K562 (cell line): ENCODE results near the gene TIMP2. TPM values are rescaled to one million over a fixed set of nuclear protein-coding genes. Genes with fewer than 3 reads are reported as not detected.

Source experiments
- ATAC-seq: fragments of 200-7000 bp; cut with Tn5 transposase; 3 replicates; pipeline ENCODE4 v1.9.1; 2020; ENCODE audit warnings: moderate library complexity
- BruUV-seq: library from RNA; stranded (reverse); fragments of 400-500 nt; replicated peaks from 2 replicates; lab custom pipeline; 2021; lab: Mats Ljungman, UMichigan
- CTCF ChIA-PET: fragments of 300-600 bp; formaldehyde crosslinking; extraction: SDS; loops from one replicate; lab custom pipeline; 2021; ENCODE audit warnings: low intra/inter-chr PET ratio; lab: Yijun Ruan, JAX
- POLR2A ChIA-PET: fragments of 300-600, 350-650 bp; sonication (Branson Sonifier 250); formaldehyde crosslinking; extraction: SDS; loops from one replicate; lab custom pipeline; 2021; ENCODE audit warnings: antibody characterized with exemption, inconsistent platforms; lab: Yijun Ruan, JAX
- DNase-seq, 4 experiments: peaks; one replicate each; pipeline versions ENCODE4 v3.0.0 to v3.0.0-alpha.2; 2011 to 2018; ENCODE audit warnings: low spot score in 3 of 4, mixed read lengths in 3 of 4; ENCODE audit errors: extremely low read depth in 1 of 4
- FAIRE-seq: peaks from 2 replicates; lab custom pipeline; 2011; peaks lifted over from hg19 to GRCh38; lab: Jason Lieb, UNC
- H2AFZ ChIP-seq: 2 replicates; pipeline ENCODE4 v1.6.0; 2011; ENCODE audit warnings: low read depth, low read length, control low read depth, inconsistent platforms
- H3K27ac ChIP-seq: fragments of 200-600 bp; 3 replicates; pipeline ENCODE4 v1.8.0; 2011; ENCODE audit warnings: low read depth, mild to moderate bottlenecking, control low read depth, inconsistent platforms, low read length, moderate library complexity, mixed read lengths; ENCODE audit errors: extremely low read depth
- H3K27me3 ChIP-seq, 2 experiments: fragments of 300-600 bp in 1 of 2; 2 replicates in 1 of 2; 3 replicates in 1 of 2; pipeline versions ENCODE4 v1.6.0 to v1.8.0; 2011; ENCODE audit warnings: inconsistent platforms in 2 of 2, low read length in 2 of 2, mild to moderate bottlenecking in 1 of 2, mixed read lengths in 1 of 2, moderate library complexity in 1 of 2; ENCODE audit not compliant: control insufficient read depth in 2 of 2, insufficient read depth in 2 of 2
- H3K36me3 ChIP-seq: fragments of 300-600 bp; 3 replicates; pipeline ENCODE4 v1.8.0; 2011; ENCODE audit warnings: mild to moderate bottlenecking, low read length, inconsistent platforms; ENCODE audit not compliant: control insufficient read depth, insufficient read depth
- H3K4me1 ChIP-seq, 2 experiments: fragments of 200-600 bp in 1 of 2; replicated peaks in 1 of 2; 2 replicates in 1 of 2; 3 replicates in 1 of 2; pipeline versions ENCODE4 v1.5.1 to v1.8.0; 2011; ENCODE audit warnings: inconsistent platforms in 2 of 2, low read length in 2 of 2, mild to moderate bottlenecking in 1 of 2, mixed read lengths in 1 of 2, moderate library complexity in 1 of 2; ENCODE audit not compliant: control insufficient read depth in 2 of 2, insufficient read depth in 2 of 2
- H3K4me2 ChIP-seq: 2 replicates; pipeline ENCODE4 v1.6.1; 2011; ENCODE audit warnings: low read length, control low read depth, inconsistent platforms, mixed read lengths; ENCODE audit not compliant: insufficient read depth
- H3K4me3 ChIP-seq: fragments of 200-600 bp; sonication (generic), shearing (Covaris generic); 2 replicates; pipeline ENCODE4 v1.5.1; 2016; ENCODE audit warnings: control low read depth, inconsistent platforms
- H3K79me2 ChIP-seq: fragments of 200-600 bp; 3 replicates; pipeline ENCODE4 v1.8.0; 2011; ENCODE audit warnings: low read length, inconsistent platforms; ENCODE audit not compliant: control insufficient read depth, insufficient read depth
- H3K9ac ChIP-seq, 2 experiments: 2 replicates each; pipeline versions ENCODE4 v1.6.0 to v1.6.1; 2011; ENCODE audit warnings: low read depth in 2 of 2, low read length in 2 of 2, control low read depth in 1 of 2, inconsistent platforms in 1 of 2, mild to moderate bottlenecking in 1 of 2, mixed read lengths in 1 of 2; ENCODE audit not compliant: insufficient read depth in 1 of 2
- H3K9me1 ChIP-seq: one replicate; pipeline ENCODE4 v1.6.0; 2011; ENCODE audit warnings: inconsistent platforms, mild to moderate bottlenecking, low read length, moderate library complexity; ENCODE audit not compliant: control insufficient read depth, insufficient read depth
- H3K9me3 ChIP-seq: replicated peaks from 2 replicates; pipeline ENCODE4 v1.5.1; 2011; ENCODE audit warnings: low read depth, low read length, inconsistent platforms; ENCODE audit not compliant: control insufficient read depth, insufficient read depth
- H4K20me1 ChIP-seq: replicated peaks from 2 replicates; pipeline ENCODE4 v1.6.1; 2011; ENCODE audit warnings: low read length, inconsistent platforms, mixed read lengths; ENCODE audit not compliant: control insufficient read depth, insufficient read depth
- KLF10 ChIP-seq: fragments of 250-450 bp; sonication (Bioruptor Pico); IDR thresholded peaks from 2 replicates; pipeline ENCODE4 v1.6.1; 2021; ENCODE audit warnings: matching md5 sums
- PCBP1 ChIP-seq: fragments of 200-400 bp; formaldehyde crosslinking; IDR thresholded peaks from 2 replicates; pipeline ENCODE4 v1.6.1; 2018; ENCODE audit warnings: mild to moderate bottlenecking, low read depth, low read length; ENCODE audit not compliant: poor library complexity, severe bottlenecking
- POLR2G ChIP-seq: fragments of 200-400 bp; formaldehyde crosslinking; IDR thresholded peaks from 2 replicates; pipeline ENCODE4 v1.6.1; 2017; ENCODE audit warnings: low read depth, mild to moderate bottlenecking, antibody characterized with exemption, low read length, moderate library complexity
- ZNF707 ChIP-seq: fragments of 250-450 bp; sonication (Bioruptor Pico); conservative IDR thresholded peaks from 2 replicates; pipeline ENCODE4 v1.8.0; 2022; ENCODE audit warnings: inconsistent platforms, mild to moderate bottlenecking, moderate library complexity
- WGBS: fragments of 100-300 bp; shearing (Covaris generic); methylation state at CpG from one replicate; pipeline ENCODE4 v1.1.6; 2016; ENCODE audit warnings: low coverage, mixed read lengths; ENCODE audit not compliant: insufficient coverage; ENCODE audit errors: missing lambda C conversion rate; 5-methylcytosine and 5-hydroxymethylcytosine counted together
- in situ Hi-C: fragments of 300-500 bp; cut with MboI; formaldehyde crosslinking; loops from 4 replicates; pipeline ENCODE4 v1.15.0; 2018; ENCODE audit warnings: inconsistent platforms, mixed read lengths
- intact Hi-C: fragments of 100-400 bp; cut with micrococcal nuclease; formaldehyde crosslinking; loops from 2 replicates; pipeline ENCODE4 v1.14.2; 2022
- polyA plus RNA-seq, 8 experiments: library from polyadenylated mRNA; depleted of rRNA in 4 of 8; stranded (reverse) in 5 of 8; unstranded in 3 of 8; fragments of >200 nt; fragmentation: Nextera tagmentation in 2 of 8; fragmentation: Illumina TruSeq in 1 of 8; extraction: Ambion mirVana in 2 of 8; extraction: Trizol in 1 of 8; gene quantifications; 2 replicates each; pipeline versions ENCODE4 v1.2.1 to v1.2.3, GENCODE V29; 2011 to 2014; ENCODE audit warnings: inconsistent platforms in 1 of 8, missing spikeins in 1 of 8
- total RNA-seq, 7 experiments: library from RNA; depleted of rRNA in 6 of 7; stranded (reverse); fragments of >200 nt in 6 of 7; fragmentation: Illumina TruSeq in 2 of 7; extraction: Trizol in 2 of 7; gene quantifications; 2 replicates each; pipeline versions ENCODE4 v1.2.1 to v1.2.3, GENCODE V29; 2011 to 2021; ENCODE audit warnings: low replicate concordance in 1 of 7
- TF ChIP-seq, protein P1 (sequence below): fragments of 250-450 bp; sonication (Bioruptor Pico); IDR thresholded peaks from 2 replicates; pipeline ENCODE4 v1.4.0; 2020; ENCODE audit warnings: borderline replicate concordance
- TF ChIP-seq, protein P2 (sequence below): fragments of 250-450 bp; sonication (Bioruptor Pico); IDR thresholded peaks from 2 replicates; pipeline ENCODE4 v1.5.0; 2020; ENCODE audit warnings: mild to moderate bottlenecking, borderline replicate concordance

TIMP2 gene
- total and polyA plus RNA-seq, 9 of the 15 experiments (the other 6 are each of a cell fraction or from before 2014, with no cell fraction given) = 0.55 TPM; not detected in 8

DNA sequence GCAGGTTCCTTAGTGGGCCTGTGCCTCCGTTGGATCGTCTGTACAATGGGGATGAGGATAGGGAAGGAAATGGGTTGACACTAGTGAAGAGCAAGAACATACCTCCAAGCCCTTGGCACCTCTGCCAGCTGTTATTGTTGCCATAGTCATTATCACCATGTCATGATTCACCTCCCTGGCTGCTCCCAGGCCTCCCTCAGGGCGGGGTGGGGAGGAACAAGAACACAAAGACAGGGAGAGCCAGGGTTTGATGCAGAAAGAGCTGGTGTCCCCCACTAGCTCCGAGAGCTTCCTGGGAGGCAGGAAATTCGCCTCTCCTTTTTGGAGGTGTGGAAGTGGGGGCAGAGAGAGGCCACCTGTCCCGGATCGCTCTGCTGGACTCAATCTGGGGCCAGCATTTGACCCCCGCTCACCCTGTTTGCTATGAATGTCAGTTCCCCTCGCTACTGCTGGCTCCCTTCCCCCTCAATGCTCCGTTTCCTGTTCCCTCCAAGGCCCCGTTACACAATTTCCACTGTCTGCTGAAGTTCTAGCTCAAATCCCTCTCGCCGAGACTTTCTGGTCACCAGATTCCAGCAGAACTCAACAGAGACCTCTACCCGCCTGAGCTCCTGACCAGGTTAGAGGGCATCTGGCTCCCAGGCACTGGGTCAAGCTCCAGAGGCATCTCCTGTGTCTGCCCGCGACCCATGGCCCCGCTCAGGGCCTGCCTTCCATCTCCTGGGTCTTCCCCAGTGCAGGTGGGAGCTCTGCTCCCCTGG, 9.1 kb downstream of the TIMP2 start:
- no peak for ATAC-seq
- Histone ChIP-seq H3K4me3 (no peak overlapping the region), H3K36me3 (no peaks in the 10 kb centered on the region), H3K79me2 (no peaks in the 10 kb centered on the region), H3K9ac (peak overlapping the region in 1 of 2 experiments; percentile 45; a peak in 2 of 4 replicates), H4K20me1 (peaks cover 8% of the 10 kb centered on the region), H3K27me3 (peaks cover 49 to 80% of the 10 kb centered on the region in 2 experiments), H3K27ac (no peak overlapping the region), H3K4me2 (no peak overlapping the region), H3K9me1 (no peaks in the 10 kb centered on the region), H3K9me3 (no peaks in the 10 kb centered on the region), H3K4me1 (peaks cover 0 to 8% of the 10 kb centered on the region in 2 experiments; a peak in 2 of 5 replicates), H2AFZ (no peak overlapping the region)
- POLR2A ChIA-PET = interaction anchor here (0.7 to 1.4 kb wide), 4 partner anchors 10 to 33 kb away, joined by 3 to 4 read pairs (median 3); no protein-coding TSS in a partner anchor
- no peak for FAIRE-seq
- BruUV-seq = no TSS peak
- CTCF ChIA-PET = no interaction called here
- in situ Hi-C loops (no loop called here), intact Hi-C loops (no loop called here)
- TF ChIP-seq PCBP1 = no peak
- 7% methylated on average over 17 of the region's 17 CpGs for WGBS
- no peak for DNase-seq

DNA sequence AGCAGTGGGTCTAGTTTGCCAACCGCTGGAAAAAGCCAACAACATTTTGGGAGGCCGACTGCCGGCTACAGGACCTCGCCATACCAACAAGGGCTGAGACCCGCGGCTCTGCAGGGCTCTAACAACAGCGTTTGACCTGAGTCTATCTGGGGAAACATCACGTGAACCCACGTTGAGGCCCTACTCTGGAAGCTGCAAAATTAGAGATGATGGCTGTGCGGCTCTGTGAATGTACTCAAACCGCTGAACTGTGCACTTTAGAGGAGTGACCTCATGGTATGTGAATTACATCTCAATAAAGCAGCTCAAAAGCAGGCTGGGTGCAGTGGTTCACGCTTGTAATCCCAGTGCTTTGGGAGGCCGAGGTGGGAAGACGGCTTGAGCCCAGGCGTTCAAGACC, 12.1 kb downstream of the TIMP2 start:
- Histone ChIP-seq H3K4me3 (no peak overlapping the region), H3K36me3 (no peaks in the 10 kb centered on the region), H3K79me2 (no peaks in the 10 kb centered on the region), H3K9me1 (no peaks in the 10 kb centered on the region), H3K4me1 (no peaks in the 10 kb centered on the region; a peak in 2 of 5 replicates), H3K27ac (no peak overlapping the region), H4K20me1 (no peaks in the 10 kb centered on the region; the same call in 1 of the 2 replicates), H2AFZ (no peak overlapping the region), H3K4me2 (no peak overlapping the region), H3K9me3 (no peaks in the 10 kb centered on the region), H3K9ac (no peak overlapping the region), H3K27me3 (peaks cover 41 to 73% of the 10 kb centered on the region in 2 experiments)
- in situ Hi-C loops = no loop called here
- CTCF ChIA-PET = no interaction called here
- POLR2A ChIA-PET = no interaction called here
- no TSS peak for BruUV-seq
- intact Hi-C loops = no loop called here
- WGBS = 12% methylated on average over 15 of the region's 15 CpGs
- ATAC-seq = no peak
- no peak for FAIRE-seq
- no peak for DNase-seq
- TF ChIP-seq, protein P1, sequence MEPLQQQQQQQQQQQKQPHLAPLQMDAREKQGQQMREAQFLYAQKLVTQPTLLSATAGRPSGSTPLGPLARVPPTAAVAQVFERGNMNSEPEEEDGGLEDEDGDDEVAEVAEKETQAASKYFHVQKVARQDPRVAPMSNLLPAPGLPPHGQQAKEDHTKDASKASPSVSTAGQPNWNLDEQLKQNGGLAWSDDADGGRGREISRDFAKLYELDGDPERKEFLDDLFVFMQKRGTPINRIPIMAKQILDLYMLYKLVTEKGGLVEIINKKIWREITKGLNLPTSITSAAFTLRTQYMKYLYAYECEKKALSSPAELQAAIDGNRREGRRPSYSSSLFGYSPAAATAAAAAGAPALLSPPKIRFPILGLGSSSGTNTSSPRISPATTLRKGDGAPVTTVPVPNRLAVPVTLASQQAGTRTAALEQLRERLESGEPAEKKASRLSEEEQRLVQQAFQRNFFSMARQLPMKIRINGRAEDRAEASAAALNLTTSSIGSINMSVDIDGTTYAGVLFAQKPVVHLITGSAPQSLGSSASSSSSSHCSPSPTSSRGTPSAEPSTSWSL (CRISPR knock-in tag) = no peak
- TF ChIP-seq KLF10 (no peak), ZNF707 (no peak), POLR2G (no peak)
- TF ChIP-seq, protein P2, sequence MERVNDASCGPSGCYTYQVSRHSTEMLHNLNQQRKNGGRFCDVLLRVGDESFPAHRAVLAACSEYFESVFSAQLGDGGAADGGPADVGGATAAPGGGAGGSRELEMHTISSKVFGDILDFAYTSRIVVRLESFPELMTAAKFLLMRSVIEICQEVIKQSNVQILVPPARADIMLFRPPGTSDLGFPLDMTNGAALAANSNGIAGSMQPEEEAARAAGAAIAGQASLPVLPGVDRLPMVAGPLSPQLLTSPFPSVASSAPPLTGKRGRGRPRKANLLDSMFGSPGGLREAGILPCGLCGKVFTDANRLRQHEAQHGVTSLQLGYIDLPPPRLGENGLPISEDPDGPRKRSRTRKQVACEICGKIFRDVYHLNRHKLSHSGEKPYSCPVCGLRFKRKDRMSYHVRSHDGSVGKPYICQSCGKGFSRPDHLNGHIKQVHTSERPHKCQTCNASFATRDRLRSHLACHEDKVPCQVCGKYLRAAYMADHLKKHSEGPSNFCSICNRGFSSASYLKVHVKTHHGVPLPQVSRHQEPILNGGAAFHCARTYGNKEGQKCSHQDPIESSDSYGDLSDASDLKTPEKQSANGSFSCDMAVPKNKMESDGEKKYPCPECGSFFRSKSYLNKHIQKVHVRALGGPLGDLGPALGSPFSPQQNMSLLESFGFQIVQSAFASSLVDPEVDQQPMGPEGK (CRISPR knock-in tag) = no peak
